ENCODE results near the gene ZNF69.
A peak's percentile ranks its signal among the peaks of the same experiment; 100 is the strongest.
"Not testable (repeated sequence)": the region's sequence is repeated elsewhere in the genome, so short reads cannot be mapped to it uniquely, and the experiment has no call there.

Gene ZNF69

DNA sequence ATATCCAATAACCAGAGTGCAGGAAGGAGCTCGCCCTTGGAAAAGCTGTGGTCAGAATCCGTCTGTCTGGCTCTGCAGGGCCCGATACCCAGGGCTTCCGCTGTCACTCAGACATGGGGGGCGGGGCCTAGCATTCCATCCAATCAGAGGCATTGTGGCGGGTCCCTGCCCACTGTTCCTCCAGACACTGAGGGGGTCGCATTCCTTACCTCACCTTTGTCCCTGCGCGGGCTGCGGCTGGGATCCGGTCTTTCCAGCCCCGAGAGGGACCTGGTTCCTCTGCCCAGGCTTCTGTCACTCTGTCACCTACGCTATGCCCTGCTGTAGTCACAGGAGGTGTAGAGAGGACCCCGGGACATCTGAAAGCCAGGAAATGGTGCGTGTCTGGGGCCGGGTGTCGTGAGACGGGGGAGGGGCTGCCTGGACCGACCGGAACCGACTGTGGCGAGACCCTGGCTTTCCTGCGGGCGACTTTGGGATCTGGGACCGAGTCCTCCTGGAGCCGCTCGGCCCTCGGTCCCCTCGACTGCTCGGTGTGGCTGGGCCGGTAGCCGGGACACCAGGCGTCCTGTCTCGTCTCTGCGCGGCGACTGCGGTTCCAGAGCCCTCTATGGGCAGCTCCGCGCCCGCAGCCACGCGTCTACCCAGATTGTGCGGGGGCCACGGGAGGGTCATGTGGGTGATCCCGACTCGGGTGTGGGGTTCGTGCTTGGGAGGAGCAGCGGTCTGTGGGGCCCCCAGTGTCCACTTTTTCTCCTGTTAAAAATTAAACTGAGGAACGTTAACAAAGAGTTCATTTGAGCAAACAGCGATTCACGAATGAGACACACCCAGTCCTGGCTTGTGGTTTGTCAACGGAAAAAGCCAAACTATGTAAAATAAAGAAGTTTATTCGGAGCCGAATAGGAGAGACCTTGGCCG lies at the start of gene ZNF69:
Gene ZNF69, plus strand, starts transcription at position 172 of the 921 bp plus-strand sequence. Its CDS starts 142 bp downstream, at position 314.
- DNase-seq (ENCODE audit: low read depth), result peak; percentile 60

GRCh38 chr19:11843722-11844121 lies 43.9 kb upstream of the ZNF69 start:
- no peak for DNase-seq (ENCODE audit: low read depth)

DNA sequence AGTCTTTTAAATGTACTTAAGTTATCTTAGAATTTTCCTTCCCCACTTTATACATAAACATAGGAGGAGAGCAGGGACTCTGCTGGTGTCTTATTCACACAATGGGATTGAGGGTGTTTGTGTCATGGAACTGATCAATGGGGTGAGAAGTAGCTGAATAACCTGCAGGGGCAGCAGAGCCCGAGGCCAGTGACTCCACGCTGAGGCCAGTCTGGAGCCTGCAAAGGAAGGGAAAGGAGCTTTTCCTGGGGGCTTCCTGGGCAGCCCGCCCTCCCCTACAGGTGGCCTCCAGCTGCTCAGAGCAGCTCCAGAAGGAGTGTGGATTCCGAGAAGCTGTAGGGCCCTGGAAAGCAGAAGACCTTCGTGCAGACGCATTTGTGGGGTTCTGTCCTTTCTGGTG lies 40.0 kb upstream of the ZNF69 start:
- not testable (repeated sequence) for DNase-seq (ENCODE audit: low read depth)

GRCh38 chr19:11848200-11848593 lies 39.4 kb upstream of the ZNF69 start:
- no peak for DNase-seq (ENCODE audit: low read depth)

GRCh38 chr19:11848594-11849469 lies 38.8 kb upstream of the ZNF69 start, which contains the start of gene ZNF439:
ZNF439 (plus strand) TSS chr19:11848726; CDS start chr19:11848868, 142 bp downstream.
- DNase-seq (ENCODE audit: low read depth), result peak; percentile 88

DNA sequence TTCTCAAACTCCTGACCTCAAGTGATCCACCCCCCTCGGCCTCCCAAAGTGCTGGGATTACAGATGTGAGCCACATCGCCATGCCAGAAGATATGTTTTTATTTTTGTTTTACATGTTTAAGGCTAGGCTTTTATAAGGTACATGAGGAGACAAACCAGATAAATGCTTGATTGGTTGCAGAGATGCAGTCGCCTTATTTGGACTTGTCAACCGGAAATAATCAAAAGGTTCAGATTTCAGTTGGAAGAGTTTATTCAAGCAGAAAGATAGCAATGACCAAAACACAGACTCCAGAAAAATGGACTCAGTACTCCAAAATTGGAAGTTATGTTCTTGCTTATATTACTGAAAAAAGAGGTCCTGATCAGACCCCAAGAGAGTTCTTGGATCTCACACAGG lies 37.3 kb upstream of the ZNF69 start:
- not testable (repeated sequence) for DNase-seq (ENCODE audit: low read depth)

GRCh38 chr19:11853358-11853757 lies 34.2 kb upstream of the ZNF69 start:
- no peak for DNase-seq (ENCODE audit: low read depth)

GRCh38 chr19:11856596-11857250 lies 30.9 kb upstream of the ZNF69 start:
- DNase-seq (ENCODE audit: low read depth), result no peak

DNA sequence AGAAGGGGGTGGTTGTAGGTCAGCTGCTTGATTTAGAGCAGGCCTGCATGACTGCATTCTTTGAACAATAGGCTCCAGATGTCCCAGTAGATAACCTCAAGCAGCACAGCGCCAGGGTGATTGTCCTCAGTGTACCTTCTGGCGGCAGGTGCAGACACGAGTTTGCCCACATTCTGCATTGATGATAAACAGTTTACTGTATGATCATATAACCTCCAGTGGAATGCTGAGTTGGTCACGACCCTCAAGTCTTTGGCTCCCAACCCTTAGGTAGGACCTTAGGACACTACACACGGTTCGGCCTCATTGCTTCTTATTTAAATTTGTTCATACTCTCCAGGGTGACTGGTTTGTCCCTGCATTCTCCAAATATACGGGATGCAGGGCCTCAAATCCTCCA lies 26.9 kb upstream of the ZNF69 start:
- DNase-seq (ENCODE audit: low read depth), result no peak

GRCh38 chr19:11861301-11861700 lies 26.3 kb upstream of the ZNF69 start:
- DNase-seq (ENCODE audit: low read depth), result no peak

GRCh38 chr19:11867766-11868165 lies 19.8 kb upstream of the ZNF69 start:
- DNase-seq (ENCODE audit: low read depth), result not testable (repeated sequence)

DNA sequence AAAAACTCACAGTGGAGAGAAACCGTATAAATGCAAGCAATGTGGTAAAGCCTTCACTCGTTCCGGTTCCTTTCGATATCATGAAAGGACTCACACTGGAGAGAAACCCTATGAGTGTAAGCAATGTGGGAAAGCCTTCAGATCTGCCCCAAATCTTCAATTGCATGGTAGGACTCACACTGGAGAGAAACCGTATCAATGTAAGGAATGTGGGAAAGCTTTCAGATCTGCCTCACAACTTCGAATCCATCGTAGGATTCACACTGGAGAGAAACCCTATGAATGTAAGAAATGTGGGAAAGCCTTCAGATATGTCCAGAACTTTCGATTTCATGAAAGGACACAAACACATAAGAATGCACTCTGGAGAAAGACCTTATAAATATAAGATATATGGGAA lies 19.4 kb upstream of the ZNF69 start:
- DNase-seq (ENCODE audit: low read depth), result no peak

GRCh38 chr19:11872624-11873023 lies 15.0 kb upstream of the ZNF69 start:
- no peak for DNase-seq (ENCODE audit: low read depth)

DNA sequence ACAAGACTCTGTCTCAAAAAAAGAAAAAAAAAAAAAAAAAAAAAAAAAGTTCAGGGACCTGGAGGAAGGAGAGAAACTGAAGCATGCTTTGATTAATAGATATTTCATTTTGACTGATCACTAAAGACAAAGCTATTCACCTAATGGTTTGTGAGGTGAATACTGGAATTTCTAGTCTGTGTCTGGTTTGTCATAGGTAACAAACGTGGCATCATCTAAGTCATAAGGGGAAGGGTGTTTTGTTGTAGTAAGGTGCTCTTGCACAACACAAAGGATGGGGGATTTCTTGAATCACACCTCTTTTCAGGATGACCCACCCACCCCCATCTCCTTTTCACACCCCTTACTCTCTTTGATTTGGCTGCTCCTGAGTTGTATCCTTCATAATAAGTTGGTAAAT lies 13.8 kb upstream of the ZNF69 start:
- DNase-seq (ENCODE audit: low read depth), result no peak

GRCh38 chr19:11879687-11880266 lies 7.8 kb upstream of the ZNF69 start:
- DNase-seq (ENCODE audit: low read depth), result peak; percentile 39

DNA sequence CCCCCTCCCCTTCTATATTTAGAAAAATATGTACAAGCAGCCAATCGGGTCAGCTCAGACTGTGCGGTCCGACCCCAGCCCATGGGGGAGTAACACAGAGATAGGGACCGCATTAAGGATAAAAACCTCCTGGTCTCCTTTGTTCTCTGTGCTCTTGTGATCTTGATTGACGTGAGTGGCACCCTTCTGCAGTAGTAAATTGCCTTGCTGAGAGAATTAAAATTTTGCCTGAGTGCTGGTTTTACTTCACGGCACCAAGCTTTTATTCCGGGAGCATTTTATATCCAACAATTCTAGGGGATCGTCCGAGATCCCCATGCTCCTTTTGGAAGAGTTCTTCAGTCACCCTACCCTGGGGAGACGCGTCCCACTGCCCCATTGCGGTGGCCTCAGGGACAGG lies 7.0 kb upstream of the ZNF69 start:
- DNase-seq (ENCODE audit: low read depth), result no peak

- peak; percentile 34 for DNase-seq (ENCODE audit: low read depth)
These were observed 6.3 kb upstream of the ZNF69 start for GRCh38 chr19:11881151-11881800.

DNA sequence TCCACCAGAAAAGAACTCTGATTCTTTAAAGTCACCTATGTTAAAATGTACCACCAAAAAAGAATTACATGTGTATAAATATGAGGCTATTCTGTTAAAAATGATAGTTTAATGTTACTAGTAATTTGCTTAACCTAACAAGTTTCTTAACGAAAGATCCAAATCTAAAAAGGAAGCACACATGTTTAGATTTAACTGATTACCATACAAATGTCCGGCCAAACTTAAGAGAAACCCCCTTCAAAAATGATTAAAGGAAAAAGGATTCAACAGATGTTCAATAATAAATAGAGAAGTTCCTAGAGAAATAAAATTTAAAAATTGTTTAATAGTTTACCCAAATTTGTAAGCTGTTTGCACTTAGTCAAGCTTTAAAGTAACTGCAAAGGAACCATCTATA lies 5.0 kb upstream of the ZNF69 start:
- DNase-seq (ENCODE audit: low read depth), result no peak

DNA sequence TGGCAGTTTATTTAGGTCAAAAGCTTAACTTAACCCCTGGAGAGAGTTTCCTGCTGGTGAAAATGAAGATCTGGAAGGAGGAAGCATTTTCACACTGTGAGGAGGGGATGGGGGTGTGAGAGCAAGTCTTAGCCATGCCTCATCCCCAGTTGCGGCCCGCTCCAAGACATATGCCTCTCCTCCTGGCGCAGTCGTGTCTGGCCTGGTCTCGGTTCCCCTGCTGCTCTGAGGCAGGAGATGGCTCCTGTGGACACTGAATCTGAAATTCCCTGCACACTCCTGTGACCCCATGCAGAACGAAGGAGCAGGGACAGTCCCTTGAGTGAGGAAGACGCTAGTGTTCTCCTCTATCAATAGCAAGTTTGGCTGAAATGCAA lies 360 bp upstream of the ZNF69 start:
- DNase-seq (ENCODE audit: low read depth), result no peak

DNA sequence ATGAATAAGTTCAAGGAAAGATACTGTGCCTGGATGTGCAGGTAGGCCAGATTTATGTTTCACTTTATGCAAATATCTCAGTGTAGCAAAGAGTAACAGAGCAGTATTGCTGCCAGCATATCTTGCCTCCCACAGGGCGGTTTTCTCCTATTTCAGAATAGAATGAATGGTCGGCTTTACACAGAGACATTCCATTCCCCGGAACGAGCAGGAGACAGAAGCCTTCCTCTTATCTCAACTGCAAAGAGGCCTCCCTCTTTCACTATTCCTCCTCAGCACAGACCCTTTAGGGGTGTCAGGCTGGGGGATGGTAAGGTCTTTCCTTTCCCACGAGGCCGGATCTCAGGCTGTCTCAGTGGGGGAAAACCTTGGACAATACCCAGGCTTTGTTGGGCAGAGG lies 2.3 kb downstream of the ZNF69 start:
- DNase-seq (ENCODE audit: low read depth), result not testable (repeated sequence)

- no peak for DNase-seq (ENCODE audit: low read depth)
These were observed 3.1 kb downstream of the ZNF69 start for GRCh38 chr19:11890634-11891033.
